ENCODE results near the gene NCOA3. TPM values are rescaled to one million over a fixed set of nuclear protein-coding genes. Genes with fewer than 3 reads are reported as not detected.
"Not testable (repeated sequence)": the region's sequence is repeated elsewhere in the genome, so short reads cannot be mapped to it uniquely, and the experiment has no call there.

The NCOA3 gene
- total and polyA plus RNA-seq, 12 donors = 2.6 to 35.6 (median 22.2) TPM

GRCh38 chr20:47456952-47457724, 44.5 kb upstream of the NCOA3 start:
- Histone ChIP-seq H3K4me3 (no peak overlapping the region), H3K27me3 (no peaks in the 10 kb centered on the region), H3K9me3 (replicated peaks in 1 of 3) (no peaks in the 10 kb centered on the region), H3K4me1 (replicated peaks in 1 of 2) (no peaks in the 10 kb centered on the region), H3K36me3 (replicated peaks in 1 of 2) (no peaks in the 10 kb centered on the region), H3K27ac (no peak overlapping the region)
- no peak for DNase-seq
- TF ChIP-seq POLR2A (IDR thresholded peaks at IDR 0.05) (no peak), CTCF (IDR thresholded peaks at IDR 0.05) (no peak)
- WGBS, 4 donors = 83 to 89% (median 86%) methylated on average over 13 of the region's 13 CpGs
- intact Hi-C loops (cut with DNase I) = no loop called here

DNA sequence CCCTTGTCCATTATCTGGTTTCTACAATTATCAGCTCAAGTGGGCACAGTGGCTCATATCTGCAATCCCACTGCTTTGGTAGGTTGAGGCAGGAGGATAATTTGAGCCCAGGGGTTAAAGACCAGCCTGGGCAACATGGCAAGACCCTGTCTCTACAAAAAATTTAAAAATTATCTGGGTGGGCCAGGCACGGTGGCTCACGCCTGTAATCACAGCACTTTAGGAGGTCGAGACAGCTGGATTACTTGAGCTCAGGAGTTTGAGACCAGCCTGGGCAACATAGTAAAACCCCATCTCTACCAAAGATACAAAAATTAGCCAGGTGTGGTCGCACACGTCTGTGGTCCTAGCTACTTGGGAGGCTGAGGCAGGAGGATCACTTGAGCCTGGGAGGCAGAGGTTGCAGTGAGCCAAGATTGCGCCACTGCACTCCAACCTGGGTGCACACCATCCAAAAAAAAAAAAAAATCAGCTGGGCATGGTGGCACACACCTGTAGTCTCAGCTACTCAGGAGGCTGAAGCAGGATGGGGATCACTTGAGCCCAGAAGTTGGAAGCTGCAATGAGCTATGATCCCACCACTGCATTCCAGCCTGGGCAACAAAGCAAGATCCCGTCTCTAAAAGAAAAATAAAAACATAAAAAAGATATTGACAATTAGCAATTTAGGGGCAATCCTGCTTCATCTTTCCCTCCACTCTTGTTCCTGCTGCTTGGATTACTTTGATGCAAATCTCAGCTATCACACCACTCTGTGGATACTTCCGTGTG, 43.2 kb upstream of the NCOA3 start:
- 88 to 96% (median 92%) methylated on average over 8 of the region's 8 CpGs for WGBS, 4 donors
- H3K27me3 ChIP-seq; H3K36me3 ChIP-seq (replicated peaks in 1 of 2); H3K27ac ChIP-seq; DNase-seq; H3K9me3 ChIP-seq (replicated peaks in 1 of 3); H3K4me3 ChIP-seq; intact Hi-C loops (cut with DNase I); H3K4me1 ChIP-seq (replicated peaks in 1 of 2): not testable (repeated sequence)

- WGBS, 4 donors = 88 to 95% (median 93%) methylated on average over 9 of the region's 9 CpGs
- intact Hi-C loops (cut with DNase I) = no loop called here
- DNase-seq = no peak
- Histone ChIP-seq H3K27ac (no peak overlapping the region), H3K4me3 (no peak overlapping the region), H3K4me1 (replicated peaks in 1 of 2) (peaks cover 0 to 1% of the 10 kb centered on the region in 2 donors), H3K27me3 (no peaks in the 10 kb centered on the region), H3K9me3 (replicated peaks in 1 of 3) (no peaks in the 10 kb centered on the region), H3K36me3 (replicated peaks in 1 of 2) (no peaks in the 10 kb centered on the region)
- no peak for TF ChIP-seq POLR2A (IDR thresholded peaks at IDR 0.05)
- no peak for TF ChIP-seq CTCF (IDR thresholded peaks at IDR 0.05)
Observed at GRCh38 chr20:47459344-47460073, 42.2 kb upstream of the NCOA3 start.

DNA sequence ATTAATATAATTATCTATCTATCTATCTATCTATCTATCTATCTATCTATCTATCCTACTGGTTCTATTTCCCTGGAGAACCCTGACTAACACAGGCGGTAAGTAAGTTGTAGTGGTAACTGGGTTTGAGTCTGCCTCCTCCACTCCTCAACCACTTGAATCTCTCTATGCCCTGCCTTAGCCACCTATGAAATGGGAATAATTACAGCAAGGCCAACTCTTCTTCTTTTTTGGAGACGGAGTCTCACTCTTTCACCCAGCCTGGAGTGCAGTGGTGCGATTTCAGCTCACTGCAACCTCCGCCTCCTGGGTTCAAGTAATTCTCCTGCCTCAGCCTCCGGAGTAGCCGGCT, 41.0 kb upstream of the NCOA3 start:
- intact Hi-C loops (cut with DNase I); H3K36me3 ChIP-seq (replicated peaks in 1 of 2); H3K9me3 ChIP-seq (replicated peaks in 1 of 3); H3K4me1 ChIP-seq (replicated peaks in 1 of 2); H3K27me3 ChIP-seq; H3K4me3 ChIP-seq; H3K27ac ChIP-seq; DNase-seq: not testable (repeated sequence)
- 87 to 94% (median 93%) methylated on average over 6 of the region's 6 CpGs for WGBS, 4 donors

- no peaks in the 10 kb centered on the region for H3K9me3 ChIP-seq (replicated peaks in 1 of 3)
- intact Hi-C loops (cut with DNase I) = no loop called here
- no peak overlapping the region for H3K4me3 ChIP-seq
- no peak overlapping the region for H3K27ac ChIP-seq
- no peak for TF ChIP-seq CTCF (IDR thresholded peaks at IDR 0.05)
- no peak for TF ChIP-seq POLR2A (IDR thresholded peaks at IDR 0.05)
- no peaks in the 10 kb centered on the region for H3K27me3 ChIP-seq
- DNase-seq = no peak
- H3K4me1 ChIP-seq (replicated peaks in 1 of 2) = peaks cover 6 to 7% of the 10 kb centered on the region in 2 donors
- no peaks in the 10 kb centered on the region for H3K36me3 ChIP-seq (replicated peaks in 1 of 2)
- 71 to 83% (median 78%) methylated on average over 5 of the region's 5 CpGs for WGBS, 4 donors
Observed at GRCh38 chr20:47461120-47461685, 40.5 kb upstream of the NCOA3 start.

GRCh38 chr20:47461906-47462305, 39.8 kb upstream of the NCOA3 start:
- DNase-seq; H3K27ac ChIP-seq; H3K27me3 ChIP-seq; H3K36me3 ChIP-seq (replicated peaks in 1 of 2); H3K4me3 ChIP-seq; intact Hi-C loops (cut with DNase I); H3K4me1 ChIP-seq (replicated peaks in 1 of 2); H3K9me3 ChIP-seq (replicated peaks in 1 of 3): not testable (repeated sequence)
- WGBS, 4 donors = 95 to 97% (median 96%) methylated on average over 3 to 5 of the region's 5 CpGs

All from adrenal gland (tissue), 12 donors.